GM23338 (cell line): Measurements from ENCODE around the gene DOCK4. TPM values are rescaled to one million over a fixed set of nuclear protein-coding genes. Genes with fewer than 3 reads are reported as not detected.

ENCODE experiments used
- ATAC-seq: fragments of 200-7000 bp; cut with Tn5 transposase; 3 replicates; pipeline ENCODE4 v1.9.1; 2020
- DNase-seq: peaks from one replicate; pipeline ENCODE4 v3.0.0-alpha.2; 2015; ENCODE audit warnings: low spot score
- H2AFZ ChIP-seq: fragments of 200-600 bp; sonication (generic); 2 replicates; pipeline ENCODE4 v1.8.0; 2016; ENCODE audit warnings: antibody characterized with exemption, mild to moderate bottlenecking, moderate library complexity
- H3F3A ChIP-seq: fragments of 200-600 bp; sonication (generic); replicated peaks from 2 replicates; pipeline ENCODE4 v1.8.0; 2017; ENCODE audit warnings: antibody characterized with exemption, mixed run types, low read depth
- H3K27ac ChIP-seq: fragments of 200-600 bp; sonication (generic); 2 replicates; pipeline ENCODE4 v1.6.1; 2016; ENCODE audit warnings: low read depth
- H3K27me3 ChIP-seq: fragments of 200-600 bp; sonication (generic); 2 replicates; pipeline ENCODE4 v1.8.0; 2016; ENCODE audit warnings: mild to moderate bottlenecking, mixed run types, moderate library complexity; ENCODE audit not compliant: insufficient read depth
- H3K36me3 ChIP-seq: fragments of 200-600 bp; sonication (generic); 2 replicates; pipeline ENCODE4 v1.8.0; 2016; ENCODE audit warnings: mild to moderate bottlenecking; ENCODE audit not compliant: insufficient read depth
- H3K4me1 ChIP-seq: fragments of 200-600 bp; sonication (generic); 2 replicates; pipeline ENCODE4 v1.8.0; 2016; ENCODE audit warnings: mild to moderate bottlenecking, moderate library complexity; ENCODE audit not compliant: insufficient read depth
- H3K4me2 ChIP-seq: fragments of 200-600 bp; sonication (generic); 2 replicates; pipeline ENCODE4 v1.7.1; 2017; ENCODE audit warnings: mixed run types
- H3K4me3 ChIP-seq: fragments of 200-600 bp; sonication (generic); 2 replicates; pipeline ENCODE4 v1.6.1; 2016; ENCODE audit warnings: mixed run types
- H3K79me2 ChIP-seq: fragments of 200-600 bp; sonication (generic); replicated peaks from 2 replicates; pipeline ENCODE4 v1.8.0; 2017; ENCODE audit warnings: mild to moderate bottlenecking; ENCODE audit not compliant: insufficient read depth
- H3K9me2 ChIP-seq: fragments of 200-600 bp; sonication (generic); 2 replicates; pipeline ENCODE4 v1.8.0; 2017; ENCODE audit not compliant: insufficient read depth
- H4K20me1 ChIP-seq: fragments of 200-600 bp; sonication (generic); replicated peaks from 2 replicates; pipeline ENCODE4 v1.8.0; 2017; ENCODE audit warnings: mild to moderate bottlenecking; ENCODE audit not compliant: insufficient read depth
- H3K27ac Mint-ChIP-seq: 2 replicates; pipeline ENCODE4 v1.8.0; 2020; ENCODE audit warnings: inconsistent platforms, mild to moderate bottlenecking, moderate library complexity, mixed read lengths
- H3K27me3 Mint-ChIP-seq: 3 replicates; pipeline ENCODE4 v1.8.0; 2022; ENCODE audit warnings: low read depth, mild to moderate bottlenecking, moderate library complexity, mixed read lengths, inconsistent platforms; ENCODE audit not compliant: insufficient read depth, poor library complexity
- H3K36me3 Mint-ChIP-seq: 3 replicates; pipeline ENCODE4 v1.8.0; 2021; ENCODE audit warnings: low read depth, mild to moderate bottlenecking, inconsistent platforms, moderate library complexity, mixed read lengths
- H3K4me1 Mint-ChIP-seq: 3 replicates; pipeline ENCODE4 v1.8.0; 2020; ENCODE audit warnings: mild to moderate bottlenecking, inconsistent platforms, mixed read lengths
- H3K4me3 Mint-ChIP-seq: 3 replicates; pipeline ENCODE4 v1.8.0; 2021; ENCODE audit warnings: moderate library complexity, mild to moderate bottlenecking, inconsistent platforms, mixed read lengths
- H3K9me3 Mint-ChIP-seq: 3 replicates; pipeline ENCODE4 v1.8.0; 2020; ENCODE audit warnings: moderate library complexity, mild to moderate bottlenecking, inconsistent platforms, mixed read lengths
- CREB1 ChIP-seq: fragments of 250-450 bp; sonication (Bioruptor Pico); IDR thresholded peaks from 2 replicates; pipeline ENCODE4 v1.5.0; 2020; ENCODE audit warnings: low read depth, mild to moderate bottlenecking, moderate library complexity
- EZH2 ChIP-seq: fragments of 200-600 bp; sonication (generic); IDR thresholded peaks from one replicate; pipeline ENCODE4 v1.8.0; 2017; ENCODE audit warnings: antibody characterized with exemption, mild to moderate bottlenecking, low read depth; ENCODE audit not compliant: unreplicated experiment
- EZH2phosphoT487 ChIP-seq: fragments of 200-600 bp; sonication (generic); IDR thresholded peaks from one replicate; pipeline ENCODE4 v1.8.1; 2018; ENCODE audit warnings: antibody characterized with exemption; ENCODE audit not compliant: unreplicated experiment
- JUNB ChIP-seq: IDR thresholded peaks from one replicate; pipeline ENCODE4 v1.6.1; 2016; ENCODE audit warnings: antibody characterized with exemption; ENCODE audit not compliant: unreplicated experiment
- NANOG ChIP-seq: IDR thresholded peaks from 2 replicates; pipeline ENCODE4 v1.6.1; 2016; ENCODE audit warnings: antibody characterized with exemption, borderline replicate concordance
- POLR2AphosphoS5 ChIP-seq: IDR thresholded peaks from 2 replicates; pipeline ENCODE4 v1.6.1; 2016; ENCODE audit warnings: antibody characterized with exemption, low read depth
- STAT1 ChIP-seq: IDR thresholded peaks from one replicate; pipeline ENCODE4 v1.6.1; 2016; ENCODE audit warnings: antibody characterized with exemption; ENCODE audit not compliant: unreplicated experiment
- ZNF114 ChIP-seq: fragments of 250-450 bp; sonication (Bioruptor Pico); IDR thresholded peaks from 2 replicates; pipeline ENCODE4 v1.5.0; 2020; ENCODE audit warnings: mild to moderate bottlenecking, moderate library complexity
- ZNF331 ChIP-seq: fragments of 250-450 bp; sonication (Bioruptor Pico); IDR thresholded peaks from 2 replicates; pipeline ENCODE4 v1.5.0; 2020; ENCODE audit warnings: low read depth, mild to moderate bottlenecking, moderate library complexity
- polyA plus RNA-seq: library from polyadenylated mRNA; unstranded; fragments of >200 nt; fragmentation: Nextera tagmentation; extraction: Ambion mirVana; gene quantifications from 2 replicates; pipeline ENCODE4 v1.2.1, GENCODE V29; 2016
- total RNA-seq: library from RNA; depleted of rRNA; stranded (reverse); fragments of >200 nt; shearing (Covaris generic); gene quantifications from 2 replicates; pipeline ENCODE4 v1.2.3, GENCODE V29; 2014
- TF ChIP-seq, protein P1 (sequence below): IDR thresholded peaks from one replicate; pipeline ENCODE4 v1.6.1; 2018; ENCODE audit warnings: antibody characterized with exemption; ENCODE audit not compliant: unreplicated experiment
- TF ChIP-seq, protein P2 (sequence below), 2 experiments: fragments of 200-600 bp in 1 of 2; sonication (generic) in 1 of 2; conservative IDR thresholded peaks; 2 replicates each; pipeline versions ENCODE4 v1.5.1 to v1.6.1; 2016 to 2017; ENCODE audit warnings: antibody characterized with exemption in 2 of 2, low read depth in 2 of 2, mild to moderate bottlenecking in 2 of 2, moderate library complexity in 1 of 2
- TF ChIP-seq, protein P3 (sequence below): fragments of 250-450 bp; sonication (Bioruptor Pico); IDR thresholded peaks from 2 replicates; pipeline ENCODE4 v1.5.0; 2020; ENCODE audit warnings: mild to moderate bottlenecking, moderate library complexity
- TF ChIP-seq, protein P4 (sequence below): IDR thresholded peaks from 2 replicates; pipeline ENCODE4 v1.6.1; 2016; ENCODE audit warnings: antibody characterized with exemption

DOCK4 gene
- total and polyA plus RNA-seq, 2 experiments from 2014 or later: 6.3 to 33.8 TPM

DNA sequence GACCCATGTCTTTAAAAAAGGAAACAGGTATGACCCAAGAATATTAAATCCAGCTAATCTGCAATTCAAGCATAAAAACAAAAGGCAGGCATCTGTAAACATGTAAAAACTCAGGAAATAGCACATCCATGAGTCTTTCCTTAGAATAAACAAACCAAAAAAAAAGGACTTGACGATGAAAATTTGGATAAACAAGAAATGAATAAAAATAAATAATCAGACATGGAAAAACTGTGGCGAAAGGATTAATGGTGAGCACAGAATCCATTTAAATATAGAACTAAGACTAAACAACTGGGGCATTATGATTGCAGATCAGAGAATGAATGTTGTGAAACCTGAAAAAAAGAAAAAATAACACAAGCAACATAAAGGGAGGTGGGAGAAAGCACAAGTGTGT lies 170.1 kb downstream of the DOCK4 start:
- Histone ChIP-seq H3K27ac (no peak overlapping the region), H3K4me1 (peaks cover 44% of the 10 kb centered on the region), H4K20me1 (no peaks in the 10 kb centered on the region), H3K79me2 (0 out of 2 replicates have a peak, but pooled peaks cover 10% of the 10 kb centered on the region), H3K9me2 (no peaks in the 10 kb centered on the region), H3K36me3 (no peaks in the 10 kb centered on the region), H3K4me3 (no peak overlapping the region), H3K27me3 (no peaks in the 10 kb centered on the region), H3F3A (no peaks in the 10 kb centered on the region), H2AFZ (no peak overlapping the region), H3K4me2 (peak overlapping the region; percentile 6; the same call in 1 of the 2 replicates)
- Mint-ChIP-seq H3K36me3 (no peaks in the 10 kb centered on the region), H3K9me3 (no peaks in the 10 kb centered on the region), H3K27me3 (peaks cover 1% of the 10 kb centered on the region), H3K27ac (peak overlapping the region; percentile 62), H3K4me1 (peaks cover 46% of the 10 kb centered on the region), H3K4me3 (no peak overlapping the region; the same call in 2 of the 3 replicates)
- ATAC-seq (no peak), DNase-seq (no peak)
- TF ChIP-seq CREB1 (CRISPR knock-in tag) (no peak), EZH2phosphoT487 (no peak), ZNF331 (no peak), JUNB (no peak), NANOG (no peak), EZH2 (no peak), POLR2AphosphoS5 (no peak), STAT1 (no peak), ZNF114 (no peak)
- TF ChIP-seq, protein P1, sequence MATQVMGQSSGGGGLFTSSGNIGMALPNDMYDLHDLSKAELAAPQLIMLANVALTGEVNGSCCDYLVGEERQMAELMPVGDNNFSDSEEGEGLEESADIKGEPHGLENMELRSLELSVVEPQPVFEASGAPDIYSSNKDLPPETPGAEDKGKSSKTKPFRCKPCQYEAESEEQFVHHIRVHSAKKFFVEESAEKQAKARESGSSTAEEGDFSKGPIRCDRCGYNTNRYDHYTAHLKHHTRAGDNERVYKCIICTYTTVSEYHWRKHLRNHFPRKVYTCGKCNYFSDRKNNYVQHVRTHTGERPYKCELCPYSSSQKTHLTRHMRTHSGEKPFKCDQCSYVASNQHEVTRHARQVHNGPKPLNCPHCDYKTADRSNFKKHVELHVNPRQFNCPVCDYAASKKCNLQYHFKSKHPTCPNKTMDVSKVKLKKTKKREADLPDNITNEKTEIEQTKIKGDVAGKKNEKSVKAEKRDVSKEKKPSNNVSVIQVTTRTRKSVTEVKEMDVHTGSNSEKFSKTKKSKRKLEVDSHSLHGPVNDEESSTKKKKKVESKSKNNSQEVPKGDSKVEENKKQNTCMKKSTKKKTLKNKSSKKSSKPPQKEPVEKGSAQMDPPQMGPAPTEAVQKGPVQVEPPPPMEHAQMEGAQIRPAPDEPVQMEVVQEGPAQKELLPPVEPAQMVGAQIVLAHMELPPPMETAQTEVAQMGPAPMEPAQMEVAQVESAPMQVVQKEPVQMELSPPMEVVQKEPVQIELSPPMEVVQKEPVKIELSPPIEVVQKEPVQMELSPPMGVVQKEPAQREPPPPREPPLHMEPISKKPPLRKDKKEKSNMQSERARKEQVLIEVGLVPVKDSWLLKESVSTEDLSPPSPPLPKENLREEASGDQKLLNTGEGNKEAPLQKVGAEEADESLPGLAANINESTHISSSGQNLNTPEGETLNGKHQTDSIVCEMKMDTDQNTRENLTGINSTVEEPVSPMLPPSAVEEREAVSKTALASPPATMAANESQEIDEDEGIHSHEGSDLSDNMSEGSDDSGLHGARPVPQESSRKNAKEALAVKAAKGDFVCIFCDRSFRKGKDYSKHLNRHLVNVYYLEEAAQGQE: no peak
- TF ChIP-seq, protein P2, sequence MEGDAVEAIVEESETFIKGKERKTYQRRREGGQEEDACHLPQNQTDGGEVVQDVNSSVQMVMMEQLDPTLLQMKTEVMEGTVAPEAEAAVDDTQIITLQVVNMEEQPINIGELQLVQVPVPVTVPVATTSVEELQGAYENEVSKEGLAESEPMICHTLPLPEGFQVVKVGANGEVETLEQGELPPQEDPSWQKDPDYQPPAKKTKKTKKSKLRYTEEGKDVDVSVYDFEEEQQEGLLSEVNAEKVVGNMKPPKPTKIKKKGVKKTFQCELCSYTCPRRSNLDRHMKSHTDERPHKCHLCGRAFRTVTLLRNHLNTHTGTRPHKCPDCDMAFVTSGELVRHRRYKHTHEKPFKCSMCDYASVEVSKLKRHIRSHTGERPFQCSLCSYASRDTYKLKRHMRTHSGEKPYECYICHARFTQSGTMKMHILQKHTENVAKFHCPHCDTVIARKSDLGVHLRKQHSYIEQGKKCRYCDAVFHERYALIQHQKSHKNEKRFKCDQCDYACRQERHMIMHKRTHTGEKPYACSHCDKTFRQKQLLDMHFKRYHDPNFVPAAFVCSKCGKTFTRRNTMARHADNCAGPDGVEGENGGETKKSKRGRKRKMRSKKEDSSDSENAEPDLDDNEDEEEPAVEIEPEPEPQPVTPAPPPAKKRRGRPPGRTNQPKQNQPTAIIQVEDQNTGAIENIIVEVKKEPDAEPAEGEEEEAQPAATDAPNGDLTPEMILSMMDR (conservative IDR thresholded peaks at IDR 0.05; ENCODE audit: low read depth in 2 of 2): no peak
- TF ChIP-seq, protein P3, sequence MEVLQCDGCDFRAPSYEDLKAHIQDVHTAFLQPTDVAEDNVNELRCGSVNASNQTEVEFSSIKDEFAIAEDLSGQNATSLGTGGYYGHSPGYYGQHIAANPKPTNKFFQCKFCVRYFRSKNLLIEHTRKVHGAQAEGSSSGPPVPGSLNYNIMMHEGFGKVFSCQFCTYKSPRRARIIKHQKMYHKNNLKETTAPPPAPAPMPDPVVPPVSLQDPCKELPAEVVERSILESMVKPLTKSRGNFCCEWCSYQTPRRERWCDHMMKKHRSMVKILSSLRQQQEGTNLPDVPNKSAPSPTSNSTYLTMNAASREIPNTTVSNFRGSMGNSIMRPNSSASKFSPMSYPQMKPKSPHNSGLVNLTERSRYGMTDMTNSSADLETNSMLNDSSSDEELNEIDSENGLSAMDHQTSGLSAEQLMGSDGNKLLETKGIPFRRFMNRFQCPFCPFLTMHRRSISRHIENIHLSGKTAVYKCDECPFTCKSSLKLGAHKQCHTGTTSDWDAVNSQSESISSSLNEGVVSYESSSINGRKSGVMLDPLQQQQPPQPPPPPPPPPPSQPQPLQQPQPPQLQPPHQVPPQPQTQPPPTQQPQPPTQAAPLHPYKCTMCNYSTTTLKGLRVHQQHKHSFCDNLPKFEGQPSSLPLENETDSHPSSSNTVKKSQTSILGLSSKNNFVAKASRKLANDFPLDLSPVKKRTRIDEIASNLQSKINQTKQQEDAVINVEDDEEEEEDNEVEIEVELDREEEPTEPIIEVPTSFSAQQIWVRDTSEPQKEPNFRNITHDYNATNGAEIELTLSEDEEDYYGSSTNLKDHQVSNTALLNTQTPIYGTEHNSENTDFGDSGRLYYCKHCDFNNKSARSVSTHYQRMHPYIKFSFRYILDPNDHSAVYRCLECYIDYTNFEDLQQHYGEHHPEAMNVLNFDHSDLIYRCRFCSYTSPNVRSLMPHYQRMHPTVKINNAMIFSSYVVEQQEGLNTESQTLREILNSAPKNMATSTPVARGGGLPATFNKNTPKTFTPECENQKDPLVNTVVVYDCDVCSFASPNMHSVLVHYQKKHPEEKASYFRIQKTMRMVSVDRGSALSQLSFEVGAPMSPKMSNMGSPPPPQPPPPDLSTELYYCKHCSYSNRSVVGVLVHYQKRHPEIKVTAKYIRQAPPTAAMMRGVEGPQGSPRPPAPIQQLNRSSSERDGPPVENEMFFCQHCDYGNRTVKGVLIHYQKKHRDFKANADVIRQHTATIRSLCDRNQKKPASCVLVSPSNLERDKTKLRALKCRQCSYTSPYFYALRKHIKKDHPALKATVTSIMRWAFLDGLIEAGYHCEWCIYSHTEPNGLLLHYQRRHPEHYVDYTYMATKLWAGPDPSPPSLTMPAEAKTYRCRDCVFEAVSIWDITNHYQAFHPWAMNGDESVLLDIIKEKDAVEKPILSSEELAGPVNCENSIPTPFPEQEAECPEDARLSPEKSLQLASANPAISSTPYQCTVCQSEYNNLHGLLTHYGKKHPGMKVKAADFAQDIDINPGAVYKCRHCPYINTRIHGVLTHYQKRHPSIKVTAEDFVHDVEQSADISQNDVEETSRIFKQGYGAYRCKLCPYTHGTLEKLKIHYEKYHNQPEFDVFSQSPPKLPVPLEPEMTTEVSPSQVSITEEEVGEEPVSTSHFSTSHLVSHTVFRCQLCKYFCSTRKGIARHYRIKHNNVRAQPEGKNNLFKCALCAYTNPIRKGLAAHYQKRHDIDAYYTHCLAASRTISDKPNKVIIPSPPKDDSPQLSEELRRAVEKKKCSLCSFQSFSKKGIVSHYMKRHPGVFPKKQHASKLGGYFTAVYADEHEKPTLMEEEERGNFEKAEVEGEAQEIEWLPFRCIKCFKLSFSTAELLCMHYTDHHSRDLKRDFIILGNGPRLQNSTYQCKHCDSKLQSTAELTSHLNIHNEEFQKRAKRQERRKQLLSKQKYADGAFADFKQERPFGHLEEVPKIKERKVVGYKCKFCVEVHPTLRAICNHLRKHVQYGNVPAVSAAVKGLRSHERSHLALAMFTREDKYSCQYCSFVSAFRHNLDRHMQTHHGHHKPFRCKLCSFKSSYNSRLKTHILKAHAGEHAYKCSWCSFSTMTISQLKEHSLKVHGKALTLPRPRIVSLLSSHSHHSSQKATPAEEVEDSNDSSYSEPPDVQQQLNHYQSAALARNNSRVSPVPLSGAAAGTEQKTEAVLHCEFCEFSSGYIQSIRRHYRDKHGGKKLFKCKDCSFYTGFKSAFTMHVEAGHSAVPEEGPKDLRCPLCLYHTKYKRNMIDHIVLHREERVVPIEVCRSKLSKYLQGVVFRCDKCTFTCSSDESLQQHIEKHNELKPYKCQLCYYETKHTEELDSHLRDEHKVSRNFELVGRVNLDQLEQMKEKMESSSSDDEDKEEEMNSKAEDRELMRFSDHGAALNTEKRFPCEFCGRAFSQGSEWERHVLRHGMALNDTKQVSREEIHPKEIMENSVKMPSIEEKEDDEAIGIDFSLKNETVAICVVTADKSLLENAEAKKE (CRISPR knock-in tag): no peak
- TF ChIP-seq, protein P4, sequence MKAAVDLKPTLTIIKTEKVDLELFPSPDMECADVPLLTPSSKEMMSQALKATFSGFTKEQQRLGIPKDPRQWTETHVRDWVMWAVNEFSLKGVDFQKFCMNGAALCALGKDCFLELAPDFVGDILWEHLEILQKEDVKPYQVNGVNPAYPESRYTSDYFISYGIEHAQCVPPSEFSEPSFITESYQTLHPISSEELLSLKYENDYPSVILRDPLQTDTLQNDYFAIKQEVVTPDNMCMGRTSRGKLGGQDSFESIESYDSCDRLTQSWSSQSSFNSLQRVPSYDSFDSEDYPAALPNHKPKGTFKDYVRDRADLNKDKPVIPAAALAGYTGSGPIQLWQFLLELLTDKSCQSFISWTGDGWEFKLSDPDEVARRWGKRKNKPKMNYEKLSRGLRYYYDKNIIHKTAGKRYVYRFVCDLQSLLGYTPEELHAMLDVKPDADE: no peak
